Panc1 (cell line): ENCODE measurements around the gene AFG3L2. TPM values are rescaled to one million over a fixed set of nuclear protein-coding genes. Genes with fewer than 3 reads are reported as not detected.

Experiments used
- ATAC-seq: fragments of 200-7000 bp; cut with Tn5 transposase; 2 replicates; pipeline ENCODE4 v1.9.1; 2020; ENCODE audit warnings: mild to moderate bottlenecking, moderate library complexity
- BruUV-seq: library from RNA; stranded (reverse); fragments of 400-500 nt; replicated peaks from 2 replicates; lab custom pipeline; 2021; lab: Mats Ljungman, UMichigan
- CTCF ChIA-PET: fragments of 300-600 bp; sonication (Branson Sonifier 250); formaldehyde crosslinking; loops from one replicate; lab custom pipeline; 2022; ENCODE audit warnings: antibody characterized with exemption; lab: Charles Lee
- POLR2A ChIA-PET: fragments of 300-600 bp; sonication (Branson Sonifier 250); formaldehyde crosslinking; loops from one replicate; lab custom pipeline; 2022; ENCODE audit warnings: antibody characterized with exemption; lab: Charles Lee
- DNase-seq: peaks from one replicate; pipeline ENCODE4 v3.0.0-alpha.2; 2010; ENCODE audit warnings: low read depth, low spot score
- H3K27ac ChIP-seq: 2 replicates; pipeline ENCODE4 v1.5.1; 2011; ENCODE audit warnings: mild to moderate bottlenecking, low read length, inconsistent platforms
- H3K27me3 ChIP-seq: fragments of 200-500 bp; sonication (Bioruptor generic); 2 replicates; pipeline ENCODE4 v1.6.0; 2014; ENCODE audit warnings: low read length, inconsistent platforms; ENCODE audit not compliant: control insufficient read depth, insufficient read depth
- H3K36me3 ChIP-seq: fragments of 200-500 bp; sonication (Bioruptor generic); 2 replicates; pipeline ENCODE4 v1.5.1; 2014; ENCODE audit warnings: inconsistent platforms, mild to moderate bottlenecking, low read length, moderate library complexity; ENCODE audit not compliant: control insufficient read depth, insufficient read depth
- H3K4me1 ChIP-seq: 2 replicates; pipeline ENCODE4 v1.5.1; 2011; ENCODE audit warnings: inconsistent platforms, mild to moderate bottlenecking, low read length, moderate library complexity; ENCODE audit not compliant: control insufficient read depth, insufficient read depth
- H3K4me3 ChIP-seq, 2 experiments: 2 replicates each; pipeline ENCODE4 v1.5.1; 2011 to 2012; ENCODE audit warnings: low read depth in 2 of 2, low read length in 2 of 2, mild to moderate bottlenecking in 2 of 2, inconsistent platforms in 1 of 2, moderate library complexity in 1 of 2
- H3K9me3 ChIP-seq: fragments of 200-500 bp; sonication (Bioruptor generic); 2 replicates; pipeline ENCODE4 v1.5.1; 2014; ENCODE audit warnings: low read depth, mild to moderate bottlenecking, inconsistent platforms, low read length, moderate library complexity; ENCODE audit not compliant: control insufficient read depth, insufficient read depth
- CTCF ChIP-seq: fragments of 450-650 bp; IDR thresholded peaks from 2 replicates; pipeline ENCODE4 v1.5.1; 2017; ENCODE audit warnings: mild to moderate bottlenecking
- POLR2AphosphoS5 ChIP-seq: IDR thresholded peaks from 2 replicates; pipeline ENCODE4 v1.6.1; 2012; ENCODE audit warnings: mild to moderate bottlenecking, low read depth, low read length, moderate library complexity
- SIN3A ChIP-seq: IDR thresholded peaks from 2 replicates; pipeline ENCODE4 v1.6.1; 2012; ENCODE audit warnings: low read depth, mild to moderate bottlenecking, low read length, moderate library complexity, borderline replicate concordance; ENCODE audit not compliant: insufficient read depth
- TCF7L2 ChIP-seq: IDR thresholded peaks from 2 replicates; pipeline ENCODE4 v1.6.1; 2011; ENCODE audit warnings: mild to moderate bottlenecking, low read depth, low read length, inconsistent platforms
- in situ Hi-C: cut with HindIII; loops from 2 replicates; pipeline ENCODE4 v1.10.0; 2016; ENCODE audit warnings: low sequenced_read_pairs, low pct_unique_long_range_greater_than_20kb
- intact Hi-C: fragments of 100-400 bp; cut with micrococcal nuclease; formaldehyde crosslinking; loops from one replicate; pipeline ENCODE4 v1.10.0; 2022; ENCODE audit not compliant: unreplicated experiment
- total RNA-seq: library from RNA; stranded (reverse); gene quantifications from one replicate; pipeline ENCODE4 v1.2.1, GENCODE V29; 2021; ENCODE audit not compliant: unreplicated experiment
- TF ChIP-seq, protein P1 (sequence below), 2 experiments: IDR thresholded peaks; 2 replicates each; pipeline ENCODE4 v1.6.1; 2011 to 2012; ENCODE audit warnings: low read depth in 2 of 2, control low read depth in 1 of 2, low read length in 1 of 2, mild to moderate bottlenecking in 1 of 2, moderate library complexity in 1 of 2; ENCODE audit not compliant: insufficient read depth in 1 of 2

The AFG3L2 gene
- total RNA-seq, 1 experiment from 2014 or later, result 58.0 TPM

- in situ Hi-C loops, result no loop called here
- Histone ChIP-seq H3K4me3 (no peak overlapping the region), H3K27me3 (no peaks in the 10 kb centered on the region), H3K36me3 (peaks cover 21% of the 10 kb centered on the region), H3K27ac (no peak overlapping the region), H3K9me3 (no peaks in the 10 kb centered on the region), H3K4me1 (no peaks in the 10 kb centered on the region; the same call in 1 of the 2 replicates)
- TF ChIP-seq POLR2AphosphoS5 (no peak), TCF7L2 (no peak), CTCF (no peak), SIN3A (no peak)
- TF ChIP-seq, protein P1, sequence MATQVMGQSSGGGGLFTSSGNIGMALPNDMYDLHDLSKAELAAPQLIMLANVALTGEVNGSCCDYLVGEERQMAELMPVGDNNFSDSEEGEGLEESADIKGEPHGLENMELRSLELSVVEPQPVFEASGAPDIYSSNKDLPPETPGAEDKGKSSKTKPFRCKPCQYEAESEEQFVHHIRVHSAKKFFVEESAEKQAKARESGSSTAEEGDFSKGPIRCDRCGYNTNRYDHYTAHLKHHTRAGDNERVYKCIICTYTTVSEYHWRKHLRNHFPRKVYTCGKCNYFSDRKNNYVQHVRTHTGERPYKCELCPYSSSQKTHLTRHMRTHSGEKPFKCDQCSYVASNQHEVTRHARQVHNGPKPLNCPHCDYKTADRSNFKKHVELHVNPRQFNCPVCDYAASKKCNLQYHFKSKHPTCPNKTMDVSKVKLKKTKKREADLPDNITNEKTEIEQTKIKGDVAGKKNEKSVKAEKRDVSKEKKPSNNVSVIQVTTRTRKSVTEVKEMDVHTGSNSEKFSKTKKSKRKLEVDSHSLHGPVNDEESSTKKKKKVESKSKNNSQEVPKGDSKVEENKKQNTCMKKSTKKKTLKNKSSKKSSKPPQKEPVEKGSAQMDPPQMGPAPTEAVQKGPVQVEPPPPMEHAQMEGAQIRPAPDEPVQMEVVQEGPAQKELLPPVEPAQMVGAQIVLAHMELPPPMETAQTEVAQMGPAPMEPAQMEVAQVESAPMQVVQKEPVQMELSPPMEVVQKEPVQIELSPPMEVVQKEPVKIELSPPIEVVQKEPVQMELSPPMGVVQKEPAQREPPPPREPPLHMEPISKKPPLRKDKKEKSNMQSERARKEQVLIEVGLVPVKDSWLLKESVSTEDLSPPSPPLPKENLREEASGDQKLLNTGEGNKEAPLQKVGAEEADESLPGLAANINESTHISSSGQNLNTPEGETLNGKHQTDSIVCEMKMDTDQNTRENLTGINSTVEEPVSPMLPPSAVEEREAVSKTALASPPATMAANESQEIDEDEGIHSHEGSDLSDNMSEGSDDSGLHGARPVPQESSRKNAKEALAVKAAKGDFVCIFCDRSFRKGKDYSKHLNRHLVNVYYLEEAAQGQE (IDR thresholded peaks at IDR 0.05; ENCODE audit: insufficient read depth in 1 of 2, low read depth in 2 of 2, low read length in 1 of 2), result no peak
- intact Hi-C loops, result no loop called here
- BruUV-seq, result no TSS peak
- DNase-seq (no peak), ATAC-seq (no peak)
- ChIA-PET POLR2A (no interaction called here), CTCF (no interaction called here)
Observed at GRCh38 chr18:12324991-12325725, 51.9 kb downstream of the AFG3L2 start.

- Histone ChIP-seq H3K36me3 (peaks cover 14% of the 10 kb centered on the region), H3K4me1 (peaks cover 4% of the 10 kb centered on the region; the same call in 1 of the 2 replicates), H3K9me3 (no peaks in the 10 kb centered on the region), H3K27ac (no peak overlapping the region), H3K27me3 (no peaks in the 10 kb centered on the region), H3K4me3 (no peak overlapping the region)
- ATAC-seq, result no peak
- in situ Hi-C loops (no loop called here), intact Hi-C loops (no loop called here)
- no TSS peak for BruUV-seq
- no peak for DNase-seq
- CTCF ChIA-PET, result no interaction called here
- TF ChIP-seq, protein P1 (IDR thresholded peaks at IDR 0.05; ENCODE audit: insufficient read depth in 1 of 2, low read depth in 2 of 2, low read length in 1 of 2), result no peak
- TF ChIP-seq SIN3A, result no peak
- POLR2A ChIA-PET, result no interaction called here
Observed at GRCh38 chr18:12321333-12321732, 55.7 kb downstream of the AFG3L2 start.
